C4-2B (cell line): ENCODE results near the gene DCT.

Experiments used
- H3K27ac ChIP-seq: fragments of 450-650 bp; 2 replicates; pipeline ENCODE4 v1.5.1; 2017
- CTCF ChIP-seq: fragments of 450-650 bp; conservative IDR thresholded peaks from 2 replicates; pipeline ENCODE4 v1.5.1; 2017; ENCODE audit warnings: mild to moderate bottlenecking
- ZFX ChIP-seq: fragments of 450-650 bp; IDR thresholded peaks from 2 replicates; pipeline ENCODE4 v1.6.1; 2017

DCT gene

GRCh38 chr13:94431574-94431973, 47.9 kb downstream of the DCT start:
- no peak overlapping the region for H3K27ac ChIP-seq
- peak; percentile 28 for TF ChIP-seq CTCF
- no peak for TF ChIP-seq ZFX

- no peak overlapping the region for H3K27ac ChIP-seq
- TF ChIP-seq ZFX (no peak), CTCF (no peak)
These were observed 52.0 kb downstream of the DCT start for GRCh38 chr13:94427313-94427953.

GRCh38 chr13:94419925-94420305, 59.6 kb downstream of the DCT start:
- TF ChIP-seq CTCF (no peak), ZFX (no peak)
- H3K27ac ChIP-seq: no peak overlapping the region

- TF ChIP-seq ZFX (no peak), CTCF (no peak)
- no peak overlapping the region for H3K27ac ChIP-seq
These were observed 60.1 kb downstream of the DCT start for GRCh38 chr13:94419304-94419924.

GRCh38 chr13:94417294-94417693, 62.2 kb downstream of the DCT start:
- H3K27ac ChIP-seq: no peak overlapping the region
- TF ChIP-seq CTCF (no peak), ZFX (no peak)

GRCh38 chr13:94416454-94417080, 62.9 kb downstream of the DCT start:
- H3K27ac ChIP-seq: no peak overlapping the region
- TF ChIP-seq CTCF: peak; percentile 83
- TF ChIP-seq ZFX: no peak

GRCh38 chr13:94415500-94416237, 63.8 kb downstream of the DCT start:
- no peak for TF ChIP-seq CTCF
- no peak for TF ChIP-seq ZFX
- no peak overlapping the region for H3K27ac ChIP-seq
